ENCODE results near the gene MSI2.

- TF ChIP-seq TAF1 (IDR thresholded peaks at IDR 0.05; ENCODE audit: borderline replicate concordance, low read depth, low read length) (no peak), POLR2AphosphoS5 (IDR thresholded peaks at IDR 0.05; ENCODE audit: low read depth, low read length) (no peak)
Observed at GRCh38 chr17:57286399-57287105, 30.2 kb downstream of the MSI2 start.
